SH-SY5Y (cell line): ENCODE results near the gene ATP2B2.

Experiments used
- GATA2 ChIP-seq: IDR thresholded peaks from 2 replicates; pipeline ENCODE4 v1.6.1; 2011; ENCODE audit warnings: mild to moderate bottlenecking, low read depth, low read length
- GATA3 ChIP-seq: IDR thresholded peaks from 2 replicates; pipeline ENCODE4 v1.6.1; 2011; ENCODE audit warnings: low read depth, mild to moderate bottlenecking, low read length, moderate library complexity

The ATP2B2 gene

GRCh38 chr3:10483686-10484345 is 21.6 kb downstream of the ATP2B2 start:
- TF ChIP-seq GATA2 (no peak), GATA3 (no peak)

GRCh38 chr3:10483364-10483675 is 22.1 kb downstream of the ATP2B2 start:
- TF ChIP-seq GATA2 (no peak), GATA3 (no peak)

DNA sequence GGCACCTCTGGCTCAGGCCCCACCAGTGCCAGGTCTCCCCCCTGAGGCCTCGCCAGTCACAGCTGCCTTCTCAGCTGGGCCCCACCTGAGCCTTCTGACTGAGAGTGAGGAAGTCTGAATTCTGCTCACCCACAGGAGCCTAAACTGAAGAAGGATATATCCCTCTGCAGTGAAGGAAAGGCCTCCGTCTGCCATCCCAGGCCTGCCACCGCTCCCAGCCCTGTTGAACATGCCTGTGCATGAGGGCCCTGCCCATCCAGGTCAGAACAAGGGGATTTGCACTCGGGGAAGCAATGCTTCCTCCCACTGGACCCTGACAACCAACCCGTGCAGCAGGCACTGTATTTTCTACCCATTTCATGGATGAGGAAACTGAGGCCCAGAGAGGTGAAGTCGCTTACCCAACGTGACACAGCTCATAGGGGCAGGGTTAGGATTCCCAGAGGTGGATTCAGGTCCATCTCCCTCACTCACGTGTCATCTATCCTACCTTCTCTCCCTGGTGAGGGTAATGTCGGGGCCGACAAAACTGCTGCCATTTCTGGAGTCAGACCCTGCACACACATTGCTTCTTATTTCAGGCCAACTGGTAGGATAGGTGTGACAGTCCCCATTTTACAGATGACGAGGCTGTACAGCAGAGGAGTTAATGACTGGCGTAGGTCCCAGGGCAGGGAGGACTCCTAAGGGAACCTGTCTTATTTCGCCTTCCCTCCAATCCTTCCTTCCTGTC is 22.6 kb downstream of the ATP2B2 start:
- no peak for TF ChIP-seq GATA2
- TF ChIP-seq GATA3: no peak

- TF ChIP-seq GATA3 (no peak), GATA2 (no peak)
Observed at GRCh38 chr3:10480871-10481378, 24.5 kb downstream of the ATP2B2 start.

DNA sequence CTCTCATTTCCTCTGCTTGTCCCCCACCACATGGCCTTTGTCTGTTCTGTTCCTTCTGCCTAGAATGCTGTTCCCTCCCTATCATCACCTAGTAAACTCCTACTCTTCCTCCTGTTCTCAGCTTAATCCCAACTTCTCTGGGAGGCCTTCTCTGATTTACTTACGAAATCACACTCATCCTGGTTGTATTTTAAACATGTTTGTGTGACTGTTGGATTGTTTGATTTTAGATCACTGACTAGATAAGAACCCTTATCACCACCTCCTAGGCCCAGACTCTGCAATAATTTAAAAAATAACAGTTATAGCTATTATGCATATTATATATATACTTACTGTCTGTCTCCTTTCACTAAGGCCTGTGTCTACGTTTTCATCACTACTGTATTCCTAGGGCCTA is 26.1 kb downstream of the ATP2B2 start:
- no peak for TF ChIP-seq GATA3
- TF ChIP-seq GATA2: no peak

GRCh38 chr3:10475983-10476382 is 29.4 kb downstream of the ATP2B2 start:
- TF ChIP-seq GATA3 (no peak), GATA2 (no peak)

- no peak for TF ChIP-seq GATA2
- TF ChIP-seq GATA3: no peak
Observed at GRCh38 chr3:10474847-10475246, 30.5 kb downstream of the ATP2B2 start.

DNA sequence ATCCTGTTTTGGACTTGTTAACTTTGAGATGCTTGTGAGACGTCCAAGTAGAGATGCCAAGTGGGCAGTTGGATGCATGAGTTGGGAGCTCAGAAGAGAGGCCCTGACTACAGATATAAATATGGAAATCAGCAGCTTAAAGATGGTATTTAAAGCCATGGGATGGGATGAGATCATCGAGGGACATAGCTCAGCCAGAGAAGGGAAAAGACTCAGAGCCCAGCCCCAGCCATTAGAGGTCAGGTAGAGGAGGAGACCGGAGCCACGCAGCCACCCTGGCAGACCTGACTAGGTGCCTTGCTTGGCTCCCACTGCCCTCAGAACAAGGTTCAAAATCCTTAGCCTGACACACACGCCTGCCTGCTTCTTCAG is 31.1 kb downstream of the ATP2B2 start:
- TF ChIP-seq GATA3 (no peak), GATA2 (no peak)

DNA sequence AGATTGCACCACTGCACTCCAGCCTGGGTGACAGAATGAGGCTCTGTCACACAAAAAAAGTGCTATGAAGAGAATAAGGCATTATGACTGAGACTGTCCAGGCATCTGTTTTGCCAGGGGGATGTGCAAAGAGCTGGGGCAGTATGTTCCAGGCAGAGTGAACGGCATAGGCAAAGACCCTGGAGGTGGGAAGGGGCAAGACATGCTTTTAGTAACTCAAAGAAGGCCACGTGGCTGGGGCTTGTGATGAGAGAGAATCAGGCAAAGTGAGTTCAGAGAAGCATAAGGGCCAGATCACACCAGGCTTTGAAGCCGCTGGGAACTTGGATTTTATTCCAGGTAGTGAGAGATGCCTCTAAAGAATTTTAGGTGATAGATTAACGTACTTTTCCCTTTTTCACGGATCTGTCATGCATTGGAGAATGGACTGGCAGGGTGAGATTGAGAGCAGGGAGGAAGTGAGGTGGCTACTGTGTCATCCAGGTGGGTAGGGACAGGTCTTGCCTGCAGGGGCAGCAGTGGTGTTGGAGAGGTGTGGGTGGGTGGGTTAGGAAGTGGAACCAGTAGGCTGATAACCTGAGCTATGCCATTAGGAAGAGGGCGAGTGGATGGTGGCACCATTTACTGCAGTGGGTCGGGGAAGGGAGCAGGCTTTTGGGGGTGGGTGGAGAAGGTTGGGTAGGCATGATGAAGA is 31.7 kb downstream of the ATP2B2 start:
- TF ChIP-seq GATA2: no peak
- no peak for TF ChIP-seq GATA3

DNA sequence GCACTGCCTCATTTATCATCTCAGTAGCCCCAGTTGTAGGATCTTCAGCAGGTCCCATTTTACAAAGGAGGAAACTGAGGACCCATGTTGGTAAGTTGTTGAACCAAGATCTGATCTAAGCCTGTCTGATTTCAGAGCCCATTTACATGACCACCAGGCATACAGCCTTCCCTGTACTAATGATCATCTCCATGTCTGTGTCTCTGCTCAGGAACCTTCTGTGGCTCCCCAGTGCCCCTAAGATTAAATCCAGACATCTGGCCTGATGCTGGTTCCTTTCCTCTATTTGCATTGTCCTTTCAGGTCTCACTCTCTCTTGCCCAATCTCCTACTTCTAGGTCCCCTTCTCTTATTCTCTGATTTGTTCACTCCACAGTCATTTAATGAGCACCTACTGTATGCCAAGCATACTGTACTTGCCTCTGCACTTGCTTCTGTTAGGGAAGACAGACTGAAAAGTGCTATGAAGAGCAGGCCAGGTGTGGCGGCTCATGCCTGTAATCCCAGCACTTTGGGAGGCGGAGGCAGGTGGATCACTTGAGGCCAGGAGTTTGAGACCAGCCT is 32.4 kb downstream of the ATP2B2 start:
- TF ChIP-seq GATA2 (no peak), GATA3 (no peak)

GRCh38 chr3:10471054-10471688 is 34.2 kb downstream of the ATP2B2 start:
- TF ChIP-seq GATA3: no peak
- TF ChIP-seq GATA2: no peak

- TF ChIP-seq GATA3: no peak
- TF ChIP-seq GATA2: no peak
Observed at GRCh38 chr3:10470120-10471053, 35.0 kb downstream of the ATP2B2 start.

DNA sequence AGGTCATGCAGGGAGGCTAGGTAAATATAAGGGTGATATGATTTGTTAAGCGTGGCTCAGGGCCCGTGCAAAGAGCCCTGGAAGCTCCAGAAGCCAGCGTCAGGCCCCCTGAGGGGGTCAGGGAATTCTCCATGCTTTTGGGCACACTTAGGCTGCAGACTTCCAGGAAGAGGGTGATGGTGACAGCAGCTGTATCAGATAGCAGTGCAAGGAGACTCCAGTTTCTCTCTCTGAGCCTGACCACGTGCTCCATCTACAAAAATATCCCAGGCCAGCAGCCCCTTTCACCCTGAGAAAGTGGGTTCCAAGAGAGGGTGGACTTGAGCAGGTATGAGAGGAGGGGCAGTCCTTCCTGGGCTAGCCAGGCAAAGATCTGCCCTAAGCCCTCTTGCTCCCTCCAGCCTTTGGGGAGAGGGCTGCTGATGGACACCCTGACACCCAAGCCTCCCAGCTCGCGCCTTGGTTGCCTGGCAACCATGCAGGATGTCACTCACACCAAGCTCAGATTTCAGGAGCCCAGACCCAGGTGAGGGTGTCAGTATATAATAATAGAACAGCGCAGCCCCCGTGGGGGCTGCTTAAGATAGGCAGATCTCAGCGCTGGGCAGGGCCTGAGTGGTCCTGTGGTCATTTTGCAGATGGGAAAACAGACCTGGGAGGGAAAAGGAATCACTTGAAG is 35.8 kb downstream of the ATP2B2 start:
- TF ChIP-seq GATA2: no peak
- TF ChIP-seq GATA3: no peak
